KOPT-K1 (cell line): ENCODE data around the gene EID3.
"Not testable (repeated sequence)": the region's sequence is repeated elsewhere in the genome, so short reads cannot be mapped to it uniquely, and the experiment has no call there.

Experiments
- H3K27ac ChIP-seq: fragments of 200-600 bp; sonication (generic); 2 replicates; pipeline ENCODE4 v1.5.1; 2016; ENCODE audit warnings: antibody characterized with exemption, mild to moderate bottlenecking, low read depth, low read length; ENCODE audit not compliant: poor library complexity, severe bottlenecking
- H3K36me3 ChIP-seq: fragments of 200-600 bp; sonication (generic); 2 replicates; pipeline ENCODE4 v1.5.1; 2017; ENCODE audit warnings: antibody characterized with exemption, mild to moderate bottlenecking, low read length, moderate library complexity; ENCODE audit not compliant: insufficient read depth
- H3K9me3 ChIP-seq: fragments of 200-600 bp; sonication (generic); 2 replicates; pipeline ENCODE4 v1.5.1; 2017; ENCODE audit warnings: antibody characterized with exemption, low read length, mild to moderate bottlenecking; ENCODE audit not compliant: insufficient read depth, poor library complexity, severe bottlenecking

The EID3 gene

DNA sequence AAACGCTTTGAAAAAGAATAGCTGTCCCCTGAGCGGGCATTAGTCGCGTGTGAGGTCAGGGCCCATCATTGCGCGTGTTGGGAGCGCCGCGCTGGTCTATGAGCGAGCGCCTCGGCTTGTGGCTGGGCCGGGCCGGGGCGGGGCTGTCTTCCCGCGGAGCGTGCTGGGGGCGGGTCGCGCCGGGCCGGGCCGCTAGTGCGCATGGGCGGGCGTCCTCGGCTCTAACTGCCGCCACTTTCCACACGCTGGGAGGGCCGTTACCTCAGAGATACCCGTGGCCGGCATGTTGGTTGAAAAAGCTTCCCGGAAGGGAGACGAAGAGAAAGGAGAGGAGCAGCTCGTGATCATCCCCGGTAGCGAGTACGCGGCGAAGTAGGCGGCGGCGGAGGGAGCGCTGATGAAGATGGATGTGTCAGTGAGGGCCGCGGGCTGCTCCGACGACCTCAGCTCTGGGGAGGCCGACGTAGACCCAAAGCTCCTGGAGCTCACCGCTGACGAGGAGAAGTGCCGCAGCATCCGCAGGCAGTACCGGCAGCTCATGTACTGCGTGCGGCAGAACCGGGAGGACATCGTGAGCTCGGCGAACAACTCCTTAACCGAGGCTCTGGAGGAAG, at the start of gene EID3:
Gene EID3 (plus strand): TSS at position 202 of the 614 bp plus-strand sequence. CDS start 196 bp downstream, at position 398.
- Histone ChIP-seq H3K36me3 (peaks cover 90% of the 10 kb centered on the region), H3K9me3 (no peaks in the 10 kb centered on the region), H3K27ac (no peak within 1 kb of the TSS)

DNA sequence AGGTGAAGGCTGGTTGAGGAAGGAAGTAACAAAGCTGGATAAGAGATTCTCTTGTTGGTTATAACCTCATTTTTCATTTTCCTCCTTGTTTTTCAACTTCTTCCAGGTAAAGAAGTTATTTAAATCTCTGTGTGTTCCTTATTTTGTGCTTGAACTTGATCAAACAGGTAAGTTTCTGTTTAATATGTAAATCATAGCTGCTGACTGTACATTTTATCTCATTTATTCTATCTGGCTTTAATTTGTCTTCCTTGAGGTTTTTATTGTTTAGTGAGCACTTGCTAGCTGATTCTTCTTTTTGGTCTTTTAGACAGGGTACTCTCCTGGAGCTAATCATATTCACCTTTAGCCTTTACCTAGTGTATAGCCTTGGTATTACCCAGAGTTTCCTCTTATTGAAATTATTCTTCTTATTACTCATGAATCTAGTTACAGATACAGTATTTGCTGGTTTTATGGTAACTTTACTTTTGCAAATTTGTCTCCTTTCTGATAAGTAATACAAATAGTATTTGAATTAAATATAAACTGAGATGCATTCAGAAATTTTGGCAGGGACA, 45.5 kb upstream of the EID3 start:
- Histone ChIP-seq H3K9me3 (no peaks in the 10 kb centered on the region), H3K27ac (no peak overlapping the region), H3K36me3 (no peaks in the 10 kb centered on the region)

DNA sequence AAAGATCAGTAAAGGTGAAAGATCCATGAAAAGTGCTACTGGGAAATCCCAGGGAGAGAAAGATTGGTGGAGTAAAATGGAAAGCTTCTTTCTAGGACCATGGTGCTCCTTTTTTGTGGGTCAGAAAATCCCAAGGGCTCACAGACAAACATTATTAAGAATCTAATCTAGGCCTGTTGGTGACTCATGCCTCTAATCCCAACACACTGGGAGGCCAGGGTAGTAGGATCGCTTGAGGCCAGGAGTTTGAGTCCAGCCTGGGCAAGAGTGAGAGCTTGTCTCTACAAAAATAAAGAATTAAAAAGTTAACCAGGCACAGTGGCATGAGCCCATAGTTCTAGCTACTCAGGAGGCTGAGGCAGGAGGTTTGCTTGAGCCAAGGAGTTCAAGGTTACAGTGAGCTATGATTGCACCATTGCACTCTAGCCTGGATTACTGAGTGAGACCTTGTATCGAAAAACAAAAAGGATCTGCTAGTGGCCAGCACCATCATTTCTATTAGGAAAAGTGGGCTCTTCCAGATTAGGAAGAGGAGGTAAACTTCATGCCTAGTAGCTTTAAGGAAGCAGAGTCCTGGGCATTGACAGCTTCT, 45.0 kb upstream of the EID3 start:
- H3K27ac ChIP-seq = no peak overlapping the region

DNA sequence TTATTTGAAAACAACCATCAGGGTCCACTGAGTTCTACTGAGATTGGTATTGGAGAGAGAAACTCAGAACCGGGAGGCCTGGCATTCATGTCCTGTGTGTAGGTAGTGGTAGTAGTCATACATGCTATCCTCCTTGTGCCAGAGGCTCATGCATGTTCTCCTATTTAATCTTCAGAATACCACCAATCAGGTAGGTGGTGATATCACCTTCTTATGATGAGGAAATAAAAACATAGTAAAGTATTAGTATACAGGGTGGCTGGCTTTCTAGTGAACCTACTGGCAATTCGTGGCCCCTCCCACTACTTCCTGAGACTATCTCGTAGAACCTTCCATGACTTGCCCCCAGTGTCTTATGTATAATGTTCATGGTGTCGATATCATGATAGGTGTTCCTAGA, 40.5 kb upstream of the EID3 start:
- Histone ChIP-seq H3K9me3 (no peaks in the 10 kb centered on the region), H3K27ac (no peak overlapping the region), H3K36me3 (no peaks in the 10 kb centered on the region)

More for the DNA sequence above, 45.0 kb upstream of the EID3 start:
- no peaks in the 10 kb centered on the region for H3K36me3 ChIP-seq
- H3K9me3 ChIP-seq = no peaks in the 10 kb centered on the region

DNA sequence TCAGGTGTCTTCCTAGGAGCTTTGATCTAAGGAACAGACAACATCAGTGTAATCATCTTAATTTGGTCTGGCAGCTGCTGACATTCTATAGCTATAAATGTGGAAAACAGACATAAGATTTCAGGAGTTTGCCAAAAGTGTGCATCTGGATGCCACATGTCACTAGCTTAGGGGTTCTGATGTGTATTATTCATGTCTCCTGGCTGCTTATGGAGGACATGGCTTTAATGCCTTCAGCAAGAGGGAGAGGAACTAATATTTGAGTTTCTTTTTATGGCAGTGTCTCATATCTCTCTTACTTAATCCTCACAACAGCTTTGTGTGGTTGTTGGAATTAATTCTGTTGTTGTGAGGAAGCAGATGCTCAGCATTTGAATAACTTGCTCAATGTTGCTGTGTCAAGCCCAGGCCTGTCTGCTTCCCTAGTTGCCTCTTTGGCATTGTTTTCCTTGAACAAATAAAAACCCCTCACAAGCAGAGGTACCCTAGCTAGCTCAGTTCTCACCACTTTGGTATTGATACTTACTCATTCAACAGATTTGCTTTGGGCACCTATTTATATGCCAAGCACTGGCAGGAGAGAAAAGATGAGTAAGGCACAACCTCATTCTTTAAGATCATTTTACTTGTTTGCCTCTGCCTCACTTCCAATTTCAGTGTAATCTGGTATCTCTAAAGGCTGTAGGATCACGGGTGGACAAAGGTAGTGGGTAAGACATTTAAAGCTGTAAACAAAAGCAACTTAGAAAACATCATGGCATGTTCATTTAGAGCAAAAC, 39.8 kb upstream of the EID3 start:
- Histone ChIP-seq H3K36me3 (no peaks in the 10 kb centered on the region), H3K27ac (no peak overlapping the region), H3K9me3 (no peaks in the 10 kb centered on the region)

DNA sequence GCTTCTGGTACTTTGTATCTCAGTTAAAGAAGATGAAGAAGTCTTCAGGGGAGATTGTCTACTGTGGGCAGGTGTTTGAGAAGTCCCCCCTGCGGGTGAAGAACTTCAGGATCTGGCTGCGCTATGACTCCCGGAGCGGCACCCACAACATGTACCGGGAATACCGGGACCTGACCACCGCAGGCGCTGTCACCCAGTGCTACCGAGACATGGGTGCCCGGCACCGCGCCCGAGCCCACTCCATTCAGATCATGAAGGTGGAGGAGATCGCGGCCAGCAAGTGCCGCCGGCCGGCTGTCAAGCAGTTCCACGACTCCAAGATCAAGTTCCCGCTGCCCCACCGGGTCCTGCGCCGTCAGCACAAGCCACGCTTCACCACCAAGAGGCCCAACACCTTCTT, 38.1 kb upstream of the EID3 start:
- not testable (repeated sequence) for H3K27ac ChIP-seq, H3K9me3 ChIP-seq, H3K36me3 ChIP-seq

DNA sequence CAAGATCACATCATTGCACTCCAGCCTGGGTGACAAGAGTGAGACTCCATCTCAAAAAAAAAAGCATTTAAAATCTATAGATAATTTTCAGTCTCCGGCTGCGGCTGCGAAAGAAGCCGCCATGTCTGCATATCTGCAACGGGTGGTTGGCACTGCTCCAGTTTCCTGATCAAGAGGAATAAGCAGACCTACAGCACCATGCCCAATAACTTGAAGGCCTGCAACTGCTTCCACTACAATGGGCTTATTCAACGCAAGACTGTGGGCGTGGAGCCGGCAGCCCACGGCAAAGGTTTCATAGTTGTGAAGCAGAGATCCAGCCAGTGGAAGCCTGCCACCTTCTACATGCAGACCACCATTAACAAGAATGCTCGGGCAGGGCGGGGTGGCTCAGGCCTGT, 30.6 kb upstream of the EID3 start:
- Histone ChIP-seq H3K36me3 (no peaks in the 10 kb centered on the region), H3K27ac (no peak overlapping the region), H3K9me3 (no peaks in the 10 kb centered on the region)

DNA sequence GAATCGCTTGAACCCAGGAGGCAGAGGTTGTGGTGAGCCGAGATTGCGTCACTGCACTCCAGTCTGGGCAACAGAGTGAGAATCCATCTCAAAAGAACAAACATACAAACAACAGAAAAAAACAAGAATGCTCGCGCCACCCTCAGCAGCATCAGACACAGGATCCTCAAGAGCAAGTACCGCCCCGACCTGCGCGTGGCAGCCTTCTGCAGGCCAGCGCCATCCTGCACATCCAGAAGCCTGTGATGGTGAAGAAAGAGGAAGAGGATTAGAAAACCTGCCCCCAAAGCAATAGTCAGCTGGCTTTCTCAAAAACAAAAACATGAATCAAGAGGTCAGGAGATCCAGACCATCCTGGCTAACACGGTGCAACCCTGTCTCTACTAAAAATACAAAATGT, 30.0 kb upstream of the EID3 start:
- Histone ChIP-seq H3K9me3 (no peaks in the 10 kb centered on the region), H3K27ac (no peak overlapping the region)

DNA sequence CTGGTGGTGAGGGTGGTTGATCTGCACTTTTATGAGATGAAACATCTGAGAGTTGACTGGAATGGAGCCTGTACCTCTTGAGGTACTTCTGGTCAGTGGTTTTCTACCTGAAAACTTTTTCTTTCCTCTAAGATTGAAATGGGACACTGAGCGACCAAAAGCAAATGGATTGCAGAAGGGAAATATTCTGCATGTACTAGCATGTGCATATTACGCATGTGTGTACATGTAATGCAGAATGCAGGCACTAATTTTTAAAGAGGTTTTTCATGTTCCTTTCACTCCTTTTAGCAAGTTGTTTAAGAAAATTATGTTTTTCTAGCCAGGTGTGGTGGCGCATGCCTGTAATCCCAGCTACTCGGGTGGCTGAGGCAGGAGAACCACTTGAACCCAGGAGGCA, 28.7 kb upstream of the EID3 start:
- no peaks in the 10 kb centered on the region for H3K9me3 ChIP-seq
- no peak overlapping the region for H3K27ac ChIP-seq
- no peaks in the 10 kb centered on the region for H3K36me3 ChIP-seq

More for the DNA sequence above, 30.0 kb upstream of the EID3 start:
- H3K36me3 ChIP-seq = no peaks in the 10 kb centered on the region

DNA sequence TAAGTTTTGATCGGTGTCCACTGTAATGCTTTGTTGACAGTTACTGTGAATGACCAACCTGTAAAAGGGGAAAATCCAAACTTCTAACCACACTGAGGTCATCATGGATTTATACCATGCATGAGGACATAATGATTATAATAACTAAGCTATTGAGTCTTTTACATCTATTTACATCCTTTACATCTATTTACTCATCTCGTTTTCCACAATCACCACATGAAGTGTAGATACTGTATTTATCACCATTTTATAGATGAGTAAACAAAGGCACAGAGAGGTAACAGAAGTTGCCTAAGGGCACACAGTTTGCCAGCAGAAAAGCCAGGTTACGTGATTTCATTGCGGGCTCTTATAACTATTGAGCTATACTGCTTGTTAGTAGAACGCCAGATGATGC, 27.9 kb upstream of the EID3 start:
- H3K9me3 ChIP-seq = no peaks in the 10 kb centered on the region
- peak overlapping the region; percentile 42 for H3K27ac ChIP-seq
- H3K36me3 ChIP-seq = no peaks in the 10 kb centered on the region

DNA sequence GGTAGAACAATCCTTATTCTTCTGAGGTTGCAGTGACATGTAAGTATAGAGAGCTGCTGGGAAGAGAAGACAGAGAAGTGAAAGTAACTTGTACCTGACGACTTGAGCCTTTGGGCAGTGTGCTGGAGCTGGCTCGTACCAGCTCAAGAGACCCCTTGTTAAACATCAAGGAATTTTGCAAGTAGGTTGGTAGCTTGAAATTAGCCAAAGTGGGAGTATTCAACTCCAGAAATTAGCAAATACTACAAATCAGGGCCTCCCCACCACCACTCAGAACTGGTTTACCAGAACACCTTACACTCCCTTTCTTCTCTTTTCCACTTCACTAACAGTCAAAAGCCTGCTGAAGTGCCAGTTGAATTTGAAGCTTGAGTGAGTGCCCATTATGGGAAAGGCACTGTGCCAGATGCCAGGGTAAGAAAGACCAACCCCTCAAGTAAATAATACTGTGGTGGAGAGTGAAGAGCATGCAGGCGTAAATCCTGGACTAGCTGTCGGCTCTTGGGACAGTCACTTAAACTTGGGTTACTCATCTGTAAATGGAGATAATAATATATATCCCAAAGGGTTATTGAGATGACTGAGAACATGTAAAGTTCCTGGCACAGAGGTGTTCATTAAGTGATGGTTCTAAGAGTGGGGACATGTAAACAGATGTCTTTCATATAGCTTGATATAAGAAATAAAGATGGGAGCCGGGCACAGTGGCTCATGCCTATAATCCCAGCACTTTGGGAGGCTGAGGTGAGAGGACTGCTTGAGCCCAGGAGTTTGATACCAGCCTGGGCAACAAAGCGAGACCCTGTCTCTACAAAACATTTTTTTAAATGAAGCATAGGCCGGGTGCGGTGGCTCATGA, 27.0 kb upstream of the EID3 start:
- Histone ChIP-seq H3K27ac (peak overlapping the region; percentile 42), H3K9me3 (no peaks in the 10 kb centered on the region), H3K36me3 (no peaks in the 10 kb centered on the region)

DNA sequence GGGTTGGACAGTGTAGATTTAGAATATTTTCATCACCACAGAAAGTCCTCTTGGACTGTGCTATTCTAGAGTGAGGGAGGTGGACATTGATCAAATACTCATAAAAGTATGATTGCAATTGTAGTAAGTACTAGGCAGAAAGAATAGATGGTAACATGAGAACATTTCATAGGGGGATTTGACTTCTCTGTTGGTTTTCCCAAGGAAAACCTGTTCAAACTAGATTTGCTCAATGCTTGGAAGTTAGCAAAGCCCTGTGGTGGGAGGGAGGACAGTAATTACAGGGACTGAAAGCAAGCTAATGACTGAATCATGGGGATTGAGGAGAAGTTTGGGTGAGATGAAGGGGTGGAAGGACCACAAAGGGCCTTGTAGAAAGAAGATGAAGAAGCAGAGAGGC, 24.4 kb upstream of the EID3 start:
- Histone ChIP-seq H3K36me3 (no peaks in the 10 kb centered on the region), H3K27ac (no peak overlapping the region), H3K9me3 (no peaks in the 10 kb centered on the region)

DNA sequence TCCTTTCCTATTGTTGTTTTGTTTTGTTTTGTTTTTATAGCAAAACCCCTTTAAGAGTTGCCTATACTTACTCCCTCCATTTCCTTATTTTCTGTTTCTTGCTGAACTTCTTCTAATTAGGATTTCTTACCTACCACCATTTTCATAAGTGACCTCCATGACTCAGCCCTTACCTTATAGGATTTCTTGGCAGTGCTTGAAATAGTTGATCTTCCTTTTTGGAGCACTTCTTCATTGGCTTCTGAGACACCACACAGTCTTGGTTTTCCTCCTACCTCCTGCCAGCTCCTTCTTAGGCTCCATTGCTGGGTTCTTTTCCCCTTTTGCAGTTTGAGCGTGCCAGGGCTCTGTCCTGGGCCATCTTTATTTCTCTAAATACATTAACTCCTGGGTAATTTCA, 23.4 kb upstream of the EID3 start:
- Histone ChIP-seq H3K9me3 (no peaks in the 10 kb centered on the region), H3K36me3 (no peaks in the 10 kb centered on the region), H3K27ac (no peak overlapping the region)

DNA sequence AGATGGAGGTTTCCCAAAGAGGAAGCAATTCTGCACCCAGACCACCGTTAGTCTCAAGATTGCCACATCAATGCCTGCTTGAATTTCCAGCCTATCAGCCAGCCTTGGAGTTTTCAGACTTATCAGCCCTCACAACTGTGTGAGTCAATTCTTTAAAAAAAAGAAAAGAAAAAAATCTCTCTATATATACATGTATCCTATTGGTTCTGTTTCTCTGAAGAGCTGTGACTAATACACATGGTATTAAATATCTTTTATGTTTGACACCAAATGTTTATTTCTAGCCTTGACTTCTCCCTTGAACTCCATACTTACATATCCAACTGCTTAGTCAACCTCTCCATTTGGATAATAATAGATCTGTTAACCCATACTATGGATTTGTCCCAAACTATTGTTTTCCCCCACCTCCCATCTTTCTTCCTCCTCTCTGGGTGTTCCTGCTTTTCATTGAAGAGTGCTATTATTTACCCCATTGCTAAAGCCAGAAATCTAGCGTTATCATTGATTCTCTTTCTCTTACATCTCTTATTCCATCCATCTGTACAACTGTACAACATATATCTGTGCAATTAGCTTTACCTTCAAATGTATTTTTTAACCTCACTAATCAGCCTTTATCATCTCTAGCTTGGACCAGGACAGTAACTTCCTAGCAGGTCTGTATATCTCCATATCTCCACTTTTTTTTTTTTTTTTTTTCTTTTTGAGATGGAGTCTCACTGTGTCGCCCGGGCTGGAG, 22.7 kb upstream of the EID3 start:
- Histone ChIP-seq H3K9me3 (no peaks in the 10 kb centered on the region), H3K27ac (no peak overlapping the region), H3K36me3 (no peaks in the 10 kb centered on the region)
